ENCODE results near the gene PHF21B.
"Not testable (repeated sequence)": the region's sequence is repeated elsewhere in the genome, so short reads cannot be mapped to it uniquely, and the experiment has no call there.

Gene PHF21B

DNA sequence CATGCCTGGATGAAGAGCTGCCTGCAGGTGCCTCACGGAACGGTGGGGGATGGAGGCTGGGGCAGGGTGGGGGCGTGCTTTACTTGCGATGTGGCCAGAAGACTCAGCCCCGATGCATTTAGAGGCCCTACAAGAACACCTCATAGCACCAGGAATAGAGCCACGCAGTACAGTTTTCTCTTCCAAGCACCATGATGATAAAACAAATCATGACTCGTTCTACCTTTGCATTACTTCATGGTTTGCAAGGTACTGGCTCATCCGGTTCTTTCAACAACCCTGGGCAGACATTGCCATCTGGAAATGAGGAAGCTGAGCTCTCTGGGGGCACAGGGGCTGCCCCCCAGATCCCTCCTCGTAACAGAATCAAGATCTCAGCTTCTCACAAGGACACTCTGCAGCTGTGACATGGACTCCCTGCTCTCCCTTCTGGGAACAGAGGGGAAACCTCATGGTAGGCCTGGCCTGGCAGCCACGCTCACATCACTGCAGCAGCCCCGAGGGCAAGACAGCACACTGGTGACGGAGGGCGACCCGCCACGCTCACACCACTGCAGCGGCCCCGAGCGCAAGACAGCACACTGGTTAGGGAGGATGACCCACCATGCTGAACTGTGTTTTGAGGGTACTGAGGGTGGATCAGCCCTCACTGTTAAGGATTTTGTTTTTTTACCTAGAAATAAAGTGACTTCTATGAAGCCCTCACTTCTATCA lies 46.9 kb downstream of the PHF21B start:
- no peak for DNase-seq (ENCODE audit: low read depth in 2 of 2)

DNA sequence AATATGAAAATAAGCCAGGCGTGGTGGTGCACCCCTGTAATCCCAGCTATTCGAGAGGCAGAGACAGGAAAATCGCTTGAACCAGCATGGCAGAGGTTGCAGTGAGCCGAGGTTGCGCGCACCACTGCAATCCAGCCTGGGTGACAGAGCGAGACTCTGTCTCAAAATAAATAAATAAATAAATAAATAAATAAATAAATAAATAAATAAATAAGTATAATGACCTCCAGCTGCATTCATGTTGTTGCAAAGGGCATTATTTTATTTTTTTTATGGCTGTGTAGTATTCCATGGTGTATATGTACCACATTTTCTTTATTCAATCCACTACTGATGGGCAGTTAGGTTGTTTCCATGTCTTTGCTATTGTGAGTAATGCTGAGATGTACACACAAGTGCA lies 48.1 kb downstream of the PHF21B start:
- not testable (repeated sequence) for DNase-seq (ENCODE audit: low read depth in 2 of 2)

DNA sequence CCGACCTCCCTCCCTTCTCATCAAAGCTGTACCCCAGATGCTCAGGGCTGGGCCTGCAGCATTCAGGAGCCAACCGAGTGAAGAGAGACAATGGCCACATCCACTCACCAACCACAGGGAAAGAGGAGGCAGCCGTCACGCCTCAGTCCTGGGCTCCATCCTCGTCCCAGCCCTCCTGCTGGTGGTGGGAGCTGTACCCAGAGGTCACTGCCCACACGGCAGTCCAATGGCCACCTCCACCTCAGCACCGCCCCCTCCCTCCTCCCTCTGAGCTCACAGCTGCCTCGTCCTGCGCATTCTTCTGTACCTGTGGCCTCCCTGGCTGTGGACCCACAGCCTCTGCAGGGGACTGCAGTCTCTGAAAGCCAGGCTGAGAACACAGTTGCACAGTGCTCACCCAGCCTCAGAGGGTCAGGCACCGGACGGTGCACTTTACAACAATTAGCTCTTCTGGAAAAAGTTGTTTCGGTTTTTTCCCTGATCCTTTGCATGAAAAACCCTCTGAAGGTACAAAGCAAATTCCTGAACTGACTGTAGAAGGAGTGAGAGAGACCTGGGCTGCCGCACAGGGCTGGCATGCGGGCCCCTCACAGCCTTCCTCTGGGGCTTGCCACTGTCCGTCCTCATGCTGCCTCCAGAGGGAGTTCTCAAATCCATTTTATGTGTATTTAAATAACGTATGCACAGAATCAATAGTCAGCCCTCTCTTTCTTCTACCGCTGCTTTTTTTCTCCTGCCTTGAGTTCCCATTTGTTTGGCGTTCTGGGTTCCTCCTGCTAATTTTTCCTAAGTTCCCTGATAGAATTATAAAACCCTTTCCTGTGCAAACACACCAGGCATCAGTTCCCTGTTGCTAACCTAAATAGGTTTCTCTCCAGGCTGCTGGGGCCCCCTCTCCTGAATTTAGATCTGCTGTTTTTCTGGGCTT lies 52.7 kb downstream of the PHF21B start:
- DNase-seq (ENCODE audit: low read depth in 2 of 2), result no peak

DNA sequence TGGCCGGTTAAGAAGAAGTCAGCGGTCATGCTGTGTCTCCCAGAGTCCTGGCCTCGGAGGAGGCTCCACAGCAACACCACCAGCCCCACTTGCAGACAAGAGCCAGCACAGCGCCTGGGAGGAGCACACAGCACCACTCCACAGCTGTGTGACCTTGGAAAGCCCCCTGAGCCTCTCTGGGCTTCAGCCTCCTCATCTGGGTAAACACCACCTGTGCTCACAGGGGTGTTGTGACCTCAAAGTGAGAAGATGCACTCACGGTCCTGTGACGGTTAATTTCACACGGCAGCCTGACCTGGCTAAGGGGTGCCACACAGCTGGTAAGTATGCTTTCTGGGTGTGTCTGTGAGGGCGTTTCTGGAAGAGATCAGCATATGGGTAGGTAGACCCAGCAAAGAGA lies 54.7 kb downstream of the PHF21B start:
- DNase-seq (ENCODE audit: low read depth in 2 of 2), result no peak

GRCh38 chr22:44954149-44954548 lies 55.7 kb downstream of the PHF21B start:
- no peak for DNase-seq (ENCODE audit: low read depth in 2 of 2)

GRCh38 chr22:44952863-44953746 lies 56.7 kb downstream of the PHF21B start:
- DNase-seq (ENCODE audit: low read depth in 2 of 2), result no peak

DNA sequence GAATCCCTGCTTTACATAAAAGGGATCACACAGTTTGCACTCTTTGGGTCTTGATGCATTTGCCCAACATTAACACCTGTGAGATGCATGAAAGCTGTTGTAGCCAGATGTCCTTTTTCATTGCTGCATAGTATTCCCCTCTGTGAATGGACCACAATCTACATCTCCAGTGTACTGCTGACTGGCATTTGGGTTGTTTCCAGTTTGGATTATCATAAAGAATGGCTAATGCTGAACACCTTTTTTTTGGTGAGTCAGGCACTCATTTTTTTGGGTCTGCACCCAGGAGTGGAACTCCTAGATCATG lies 58.3 kb downstream of the PHF21B start:
- DNase-seq (ENCODE audit: low read depth in 2 of 2), result no peak

- no peak for DNase-seq (ENCODE audit: low read depth in 2 of 2)
These were observed 58.8 kb downstream of the PHF21B start for GRCh38 chr22:44950806-44951509.

- DNase-seq (ENCODE audit: low read depth in 2 of 2), result no peak
These were observed 62.0 kb downstream of the PHF21B start for GRCh38 chr22:44947846-44948245.

DNA sequence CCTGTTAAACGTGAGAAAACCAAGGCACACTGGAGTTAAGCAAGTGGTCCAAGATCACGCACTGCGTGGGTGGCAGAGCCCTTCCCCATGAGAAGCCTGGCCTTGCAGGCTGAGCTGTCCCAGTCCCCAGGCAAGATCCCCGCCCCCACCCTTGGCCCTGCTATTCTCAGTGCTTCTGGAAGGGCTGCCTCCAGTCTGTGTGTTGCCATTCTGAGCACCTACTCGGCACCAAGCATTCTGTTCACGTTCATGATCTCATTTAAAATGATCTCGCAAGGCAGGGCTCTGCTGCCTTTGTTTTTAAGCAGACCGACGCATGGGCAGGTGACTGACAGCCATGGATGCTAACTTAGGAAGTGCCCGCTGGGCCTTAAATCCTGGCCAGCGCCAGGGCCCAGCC lies 62.8 kb downstream of the PHF21B start:
- DNase-seq (ENCODE audit: low read depth in 2 of 2), result no peak

- DNase-seq (ENCODE audit: low read depth in 2 of 2), result no peak
These were observed 64.8 kb downstream of the PHF21B start for GRCh38 chr22:44944883-44945601.

DNA sequence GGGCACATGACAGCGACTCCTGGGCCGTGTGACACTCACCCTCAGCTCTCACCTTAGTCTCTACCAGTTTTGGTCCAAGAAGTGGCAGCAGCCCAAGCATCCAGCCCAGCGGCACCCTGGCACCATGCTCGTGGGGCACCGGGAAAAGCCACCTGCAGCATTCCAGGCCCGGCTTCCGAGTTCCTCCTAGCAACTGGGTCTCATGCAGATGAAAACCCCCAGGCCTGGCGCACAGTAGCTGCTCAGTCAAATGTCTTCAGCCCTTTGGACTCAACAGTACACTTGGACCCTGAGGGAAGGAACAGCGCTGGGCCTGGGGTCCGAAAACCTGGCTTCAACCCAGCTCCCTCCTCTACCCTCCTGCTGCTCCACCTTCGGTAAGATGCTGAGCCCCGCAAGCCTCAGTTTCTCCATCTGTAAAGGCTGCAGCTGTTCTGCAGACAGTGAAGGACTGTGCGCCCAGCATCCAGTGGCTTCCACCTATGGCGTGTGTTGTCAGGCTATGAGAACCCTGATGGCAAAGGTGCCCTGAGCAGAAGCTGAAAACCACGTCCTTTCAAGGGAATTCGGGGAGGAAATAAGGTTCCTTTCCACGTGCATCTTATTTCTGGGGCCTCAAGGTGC lies 66.0 kb downstream of the PHF21B start:
- DNase-seq (ENCODE audit: low read depth in 2 of 2), result no peak

- DNase-seq (ENCODE audit: low read depth in 2 of 2), result no peak
These were observed 66.7 kb downstream of the PHF21B start for GRCh38 chr22:44942979-44943700.

DNA sequence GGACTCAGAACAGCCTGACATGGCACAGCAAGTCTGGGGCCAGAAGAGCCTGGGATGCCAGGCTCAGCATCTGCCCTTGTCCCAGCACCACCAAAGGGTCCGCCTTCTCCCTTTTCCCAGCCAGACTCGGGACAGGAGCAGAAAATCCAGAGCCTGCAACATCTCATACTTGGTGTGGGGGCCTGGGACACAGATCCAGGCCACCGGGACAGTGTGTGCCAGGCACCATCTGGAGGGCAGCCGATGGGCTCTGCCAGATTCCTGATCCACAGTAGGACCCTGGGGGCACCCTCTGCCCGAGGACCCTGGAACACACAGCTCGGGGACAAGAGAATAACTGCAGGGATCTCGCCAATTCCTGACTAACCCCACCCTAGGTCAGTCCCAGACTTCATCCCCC lies 67.7 kb downstream of the PHF21B start:
- no peak for DNase-seq (ENCODE audit: low read depth in 2 of 2)

DNA sequence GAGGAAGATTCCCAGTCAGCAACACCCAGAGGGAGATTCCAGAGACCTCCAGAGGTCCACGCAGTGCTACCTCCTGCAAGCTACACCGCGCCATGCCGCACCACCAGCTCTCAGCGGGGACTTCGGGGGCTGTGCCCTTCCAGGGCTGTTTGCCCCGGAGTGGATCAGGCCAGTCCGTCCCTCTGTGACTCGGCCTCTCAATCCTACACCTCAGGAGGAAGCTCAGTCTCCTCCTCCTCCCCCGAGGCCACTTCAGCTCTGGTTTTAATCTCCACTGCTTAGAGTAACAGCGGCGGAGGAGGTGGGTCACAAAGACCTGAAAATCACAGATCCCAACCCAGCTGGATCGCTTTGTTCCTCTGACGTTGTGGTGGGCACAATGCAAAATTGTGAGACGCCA lies 68.6 kb downstream of the PHF21B start:
- no peak for DNase-seq (ENCODE audit: low read depth in 2 of 2)

- no peak for DNase-seq (ENCODE audit: low read depth in 2 of 2)
These were observed 69.7 kb downstream of the PHF21B start for GRCh38 chr22:44940130-44940529.

DNA sequence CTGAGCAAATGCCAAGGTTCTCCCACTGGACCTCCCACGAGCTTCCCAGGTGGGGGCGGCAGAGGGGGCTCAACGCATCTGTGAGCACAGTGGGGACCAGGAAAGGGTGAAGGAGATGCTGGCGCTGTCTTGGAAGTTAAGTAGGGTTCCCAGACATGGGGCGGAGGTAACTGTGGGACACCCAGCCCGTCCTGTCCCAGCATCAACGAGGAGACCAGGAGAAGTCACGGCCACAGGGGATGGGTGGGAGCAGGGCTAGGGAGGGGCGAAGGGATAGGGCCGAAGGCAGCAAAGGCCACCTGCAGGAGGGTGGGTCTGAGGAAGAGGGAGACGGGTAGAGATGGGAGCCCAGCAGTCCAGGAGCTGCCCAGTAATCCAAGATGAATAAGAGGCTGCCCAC lies 70.4 kb downstream of the PHF21B start:
- no peak for DNase-seq (ENCODE audit: low read depth in 2 of 2)

DNA sequence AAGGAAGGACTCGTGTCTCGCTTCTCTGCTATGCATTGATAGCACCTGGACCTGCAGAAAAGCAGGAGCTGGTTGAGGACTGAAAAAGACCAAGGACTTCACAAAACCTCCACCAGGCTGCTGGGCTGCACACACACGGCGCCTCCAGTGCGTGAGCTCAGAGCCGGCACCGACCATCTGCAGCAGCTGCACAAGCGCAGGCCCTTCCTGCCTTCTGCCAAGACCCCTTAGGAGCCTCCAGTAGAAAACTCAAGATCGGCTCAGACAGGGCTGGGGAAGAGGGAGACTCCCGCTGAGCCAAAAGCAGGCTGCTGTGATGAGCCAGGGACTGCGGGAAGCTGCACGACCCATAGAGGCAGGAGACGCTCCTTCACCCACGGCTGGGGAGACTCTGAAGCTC lies 70.9 kb downstream of the PHF21B start:
- DNase-seq (ENCODE audit: low read depth in 2 of 2), result no peak

- no peak for DNase-seq (ENCODE audit: low read depth in 2 of 2)
These were observed 72.6 kb downstream of the PHF21B start for GRCh38 chr22:44937216-44937615.

GRCh38 chr22:44936201-44936600 lies 73.6 kb downstream of the PHF21B start:
- DNase-seq (ENCODE audit: low read depth in 2 of 2), result no peak
